Left ventricle myocardium inferior (tissue), 1 donor: Measurements from ENCODE around the gene NIPAL1. TPM values are rescaled to one million over a fixed set of nuclear protein-coding genes. Genes with fewer than 3 reads are reported as not detected.

Source experiments
- DNase-seq: peaks from one replicate; pipeline ENCODE4 v3.0.0-alpha.2; 2020
- H3K27ac ChIP-seq: fragments of 200-600 bp; replicated peaks from 2 replicates; pipeline ENCODE4 v1.8.0; 2021
- H3K27me3 ChIP-seq: fragments of 200-600 bp; 2 replicates; pipeline ENCODE4 v1.8.0; 2021; ENCODE audit warnings: low read depth
- H3K36me3 ChIP-seq: fragments of 200-600 bp; 2 replicates; pipeline ENCODE4 v1.8.0; 2021
- H3K4me1 ChIP-seq: fragments of 200-600 bp; 2 replicates; pipeline ENCODE4 v1.8.0; 2021
- H3K4me3 ChIP-seq: fragments of 200-600 bp; 2 replicates; pipeline ENCODE4 v1.8.0; 2021; ENCODE audit warnings: mild to moderate bottlenecking, moderate library complexity
- H3K9me3 ChIP-seq: fragments of 200-600 bp; replicated peaks from 2 replicates; pipeline ENCODE4 v1.8.0; 2021
- CTCF ChIP-seq: fragments of 200-600 bp; IDR thresholded peaks from 2 replicates; pipeline ENCODE4 v1.8.0; 2021; ENCODE audit warnings: antibody characterized with exemption, mild to moderate bottlenecking, borderline replicate concordance
- intact Hi-C: fragments of 100-400 bp; cut with micrococcal nuclease; formaldehyde crosslinking; loops from one replicate; pipeline ENCODE4 v1.11.0; 2022
- total RNA-seq: library from RNA; stranded (reverse); fragmentation: NEBNext Ultra II Directional; extraction: Animal tissue kit (Norgen Biotek cat#: 25700); gene quantifications from one replicate; pipeline ENCODE4 v1.2.1, GENCODE V29; 2021
- donor health status: DM: no; HTN: yes; CAD: no; lungs with severe emphysema.

The NIPAL1 gene
- total RNA-seq, 1 donor from 2014 or later: 0.25 TPM

GRCh38 chr4:48058617-48059530 is 42.3 kb downstream of the NIPAL1 start:
- Histone ChIP-seq H3K9me3 (peaks cover 5% of the 10 kb centered on the region), H3K27me3 (no peaks in the 10 kb centered on the region), H3K27ac (no peak overlapping the region), H3K36me3 (no peaks in the 10 kb centered on the region), H3K4me3 (no peak overlapping the region), H3K4me1 (no peaks in the 10 kb centered on the region)
- intact Hi-C loops: no loop called here
- TF ChIP-seq CTCF: no peak
- no peak for DNase-seq

- intact Hi-C loops: no loop called here
- no peaks in the 10 kb centered on the region for H3K4me1 ChIP-seq
- H3K27me3 ChIP-seq: no peaks in the 10 kb centered on the region
- no peak overlapping the region for H3K27ac ChIP-seq
- no peak overlapping the region for H3K4me3 ChIP-seq
- no peaks in the 10 kb centered on the region for H3K36me3 ChIP-seq
- TF ChIP-seq CTCF: no peak
- H3K9me3 ChIP-seq: peaks cover 5% of the 10 kb centered on the region
- no peak for DNase-seq
Measured at GRCh38 chr4:48064349-48064748, 47.8 kb downstream of the NIPAL1 start.

GRCh38 chr4:48065587-48066052 is 49.0 kb downstream of the NIPAL1 start:
- intact Hi-C loops: no loop called here
- Histone ChIP-seq H3K27ac (no peak overlapping the region), H3K4me1 (no peaks in the 10 kb centered on the region), H3K9me3 (peaks cover 2% of the 10 kb centered on the region), H3K36me3 (no peaks in the 10 kb centered on the region), H3K4me3 (no peak overlapping the region), H3K27me3 (no peaks in the 10 kb centered on the region)
- DNase-seq: no peak
- no peak for TF ChIP-seq CTCF

- no peak for DNase-seq
- no peaks in the 10 kb centered on the region for H3K36me3 ChIP-seq
- TF ChIP-seq CTCF: no peak
- intact Hi-C loops: no loop called here
- H3K9me3 ChIP-seq: no peaks in the 10 kb centered on the region
- no peaks in the 10 kb centered on the region for H3K27me3 ChIP-seq
- no peaks in the 10 kb centered on the region for H3K4me1 ChIP-seq
- H3K4me3 ChIP-seq: no peak overlapping the region
- H3K27ac ChIP-seq: no peak overlapping the region
Measured at GRCh38 chr4:48067536-48067935, 51.0 kb downstream of the NIPAL1 start.

GRCh38 chr4:48068182-48068581 is 51.6 kb downstream of the NIPAL1 start:
- no peaks in the 10 kb centered on the region for H3K27me3 ChIP-seq
- H3K27ac ChIP-seq: no peak overlapping the region
- no peak for DNase-seq
- no peaks in the 10 kb centered on the region for H3K4me1 ChIP-seq
- no peak for TF ChIP-seq CTCF
- H3K36me3 ChIP-seq: no peaks in the 10 kb centered on the region
- H3K4me3 ChIP-seq: no peak overlapping the region
- intact Hi-C loops: no loop called here
- no peaks in the 10 kb centered on the region for H3K9me3 ChIP-seq
